Calu3 (cell line): Measurements from ENCODE around the gene NUP62CL. TPM values are rescaled to one million over a fixed set of nuclear protein-coding genes. Genes with fewer than 3 reads are reported as not detected.
"Not testable (repeated sequence)": the region's sequence is repeated elsewhere in the genome, so short reads cannot be mapped to it uniquely, and the experiment has no call there.

Experiments used
- BruUV-seq: library from RNA; stranded (reverse); fragments of 400-500 nt; replicated peaks from 2 replicates; lab custom pipeline; 2021; lab: Mats Ljungman, UMichigan
- CTCF ChIA-PET: fragments of 300-600 bp; sonication (Branson Sonifier 250); formaldehyde crosslinking; loops from one replicate; lab custom pipeline; 2022; ENCODE audit warnings: antibody characterized with exemption; lab: Charles Lee
- DNase-seq: peaks from one replicate; pipeline ENCODE4 v3.0.0; 2022
- H3K27ac Mint-ChIP-seq: one replicate; pipeline ENCODE4 v1.8.0; 2022; ENCODE audit warnings: mixed read lengths; ENCODE audit not compliant: unreplicated experiment
- H3K27me3 Mint-ChIP-seq: one replicate; pipeline ENCODE4 v1.8.0; 2022; ENCODE audit warnings: mixed read lengths; ENCODE audit not compliant: unreplicated experiment
- H3K36me3 Mint-ChIP-seq: one replicate; pipeline ENCODE4 v1.8.0; 2022; ENCODE audit warnings: mild to moderate bottlenecking, moderate library complexity, mixed read lengths; ENCODE audit not compliant: insufficient read depth, unreplicated experiment
- H3K4me1 Mint-ChIP-seq: one replicate; pipeline ENCODE4 v1.8.0; 2022; ENCODE audit warnings: mild to moderate bottlenecking, low read depth, mixed read lengths; ENCODE audit not compliant: unreplicated experiment
- H3K4me3 Mint-ChIP-seq: one replicate; pipeline ENCODE4 v1.8.0; 2022; ENCODE audit warnings: mild to moderate bottlenecking, low read depth, moderate library complexity, mixed read lengths; ENCODE audit not compliant: unreplicated experiment
- H3K9me3 Mint-ChIP-seq: one replicate; pipeline ENCODE4 v1.8.0; 2022; ENCODE audit warnings: low read depth, mixed read lengths; ENCODE audit not compliant: unreplicated experiment
- intact Hi-C: fragments of 100-400 bp; cut with micrococcal nuclease; formaldehyde crosslinking; loops from one replicate; pipeline ENCODE4 v1.10.0; 2022; ENCODE audit not compliant: unreplicated experiment
- total RNA-seq: library from RNA; stranded (reverse); gene quantifications from 2 replicates; pipeline ENCODE4 v1.2.3, GENCODE V29; 2022
- TF ChIP-seq, protein P1 (sequence below): fragments of 200-600 bp; IDR thresholded peaks from one replicate; pipeline ENCODE4 v1.8.0; 2022; ENCODE audit warnings: antibody characterized with exemption; ENCODE audit not compliant: unreplicated experiment

Gene NUP62CL
- total RNA-seq, 1 experiment from 2014 or later: 14.6 TPM

DNA sequence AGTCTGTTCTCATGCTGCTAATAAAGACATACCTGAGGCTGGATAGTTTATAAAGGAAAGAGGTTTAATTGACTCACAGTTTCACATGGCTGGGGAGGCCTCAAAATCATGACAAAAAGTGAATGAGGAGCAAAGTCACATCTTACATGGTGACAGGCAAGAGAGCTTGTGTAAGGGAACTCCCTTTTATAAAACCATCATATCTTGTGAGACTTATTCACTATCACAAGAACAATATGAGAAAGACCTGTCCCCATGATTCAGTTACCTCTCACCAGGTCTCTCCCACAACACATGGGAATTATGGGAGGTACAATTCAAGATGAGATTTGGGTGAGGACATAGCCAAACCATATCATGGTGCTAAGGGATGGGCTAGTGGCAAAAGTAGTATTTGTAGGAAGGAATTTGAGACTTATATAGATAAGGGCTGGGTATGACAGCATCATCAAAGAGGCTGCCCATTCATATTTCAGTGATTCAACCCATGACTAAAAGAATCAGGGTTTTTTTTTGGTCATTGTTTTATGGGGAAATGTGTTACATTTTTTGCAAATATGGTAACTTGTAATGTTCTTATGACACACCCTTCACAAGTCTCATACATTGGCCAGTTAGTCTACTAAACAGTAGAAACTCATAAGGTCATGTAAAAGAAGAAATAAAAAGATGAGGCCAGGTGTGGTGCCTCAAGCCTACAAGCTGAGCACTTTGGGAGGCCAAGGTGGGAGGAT, 34.7 kb downstream of the NUP62CL start:
- no TSS peak for BruUV-seq

DNA sequence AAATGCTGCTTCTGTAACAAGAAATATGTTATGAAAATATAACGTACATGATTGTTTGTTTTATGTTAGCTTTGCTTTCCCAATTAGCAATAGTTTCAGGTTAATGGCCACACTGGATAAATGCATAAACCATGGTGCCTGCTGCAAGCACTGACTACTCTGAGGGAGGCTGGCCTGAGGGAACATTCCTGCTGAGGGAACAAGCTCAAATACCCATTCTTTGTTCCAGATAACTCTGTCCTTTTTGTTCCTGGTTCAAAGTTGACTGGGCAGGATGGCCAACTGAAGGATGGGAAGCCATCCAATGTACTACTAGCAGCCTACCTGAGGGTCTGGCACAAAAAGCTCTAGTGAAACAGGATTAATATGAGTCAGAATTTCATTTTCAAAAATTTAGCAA, 37.5 kb downstream of the NUP62CL start:
- TF ChIP-seq, protein P1, sequence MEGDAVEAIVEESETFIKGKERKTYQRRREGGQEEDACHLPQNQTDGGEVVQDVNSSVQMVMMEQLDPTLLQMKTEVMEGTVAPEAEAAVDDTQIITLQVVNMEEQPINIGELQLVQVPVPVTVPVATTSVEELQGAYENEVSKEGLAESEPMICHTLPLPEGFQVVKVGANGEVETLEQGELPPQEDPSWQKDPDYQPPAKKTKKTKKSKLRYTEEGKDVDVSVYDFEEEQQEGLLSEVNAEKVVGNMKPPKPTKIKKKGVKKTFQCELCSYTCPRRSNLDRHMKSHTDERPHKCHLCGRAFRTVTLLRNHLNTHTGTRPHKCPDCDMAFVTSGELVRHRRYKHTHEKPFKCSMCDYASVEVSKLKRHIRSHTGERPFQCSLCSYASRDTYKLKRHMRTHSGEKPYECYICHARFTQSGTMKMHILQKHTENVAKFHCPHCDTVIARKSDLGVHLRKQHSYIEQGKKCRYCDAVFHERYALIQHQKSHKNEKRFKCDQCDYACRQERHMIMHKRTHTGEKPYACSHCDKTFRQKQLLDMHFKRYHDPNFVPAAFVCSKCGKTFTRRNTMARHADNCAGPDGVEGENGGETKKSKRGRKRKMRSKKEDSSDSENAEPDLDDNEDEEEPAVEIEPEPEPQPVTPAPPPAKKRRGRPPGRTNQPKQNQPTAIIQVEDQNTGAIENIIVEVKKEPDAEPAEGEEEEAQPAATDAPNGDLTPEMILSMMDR: no peak
- no TSS peak for BruUV-seq
- intact Hi-C loops: no loop called here

More for the DNA sequence above, 34.7 kb downstream of the NUP62CL start:
- no peak for DNase-seq
- intact Hi-C loops: no loop called here
- H3K36me3 Mint-ChIP-seq: no peaks in the 10 kb centered on the region
- no peak overlapping the region for H3K4me3 Mint-ChIP-seq
- no peaks in the 10 kb centered on the region for H3K9me3 Mint-ChIP-seq
- H3K4me1 Mint-ChIP-seq: no peaks in the 10 kb centered on the region
- TF ChIP-seq, protein P1: no peak
- CTCF ChIA-PET: no interaction called here
- H3K27ac Mint-ChIP-seq: no peak overlapping the region
- H3K27me3 Mint-ChIP-seq: no peaks in the 10 kb centered on the region

DNA sequence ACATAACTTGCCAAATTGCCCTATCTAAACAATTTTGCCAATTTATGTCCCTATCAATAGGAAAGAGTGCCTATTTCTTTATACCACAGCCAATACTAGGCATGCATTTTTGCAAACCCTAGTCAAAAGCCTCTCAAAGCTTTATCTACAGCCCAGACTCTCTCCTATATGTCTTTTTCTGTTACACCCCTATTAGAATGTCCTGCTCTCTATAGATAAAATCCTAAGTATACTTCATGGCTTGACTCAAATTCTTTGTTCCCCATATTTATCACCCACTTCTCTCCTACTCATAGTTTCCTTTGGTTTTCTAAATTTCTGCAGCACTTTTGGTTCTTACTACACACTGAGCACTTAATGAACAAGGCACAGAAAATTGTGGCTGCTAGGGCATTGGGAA, 38.0 kb downstream of the NUP62CL start:
- no peaks in the 10 kb centered on the region for H3K36me3 Mint-ChIP-seq
- no TSS peak for BruUV-seq

More for the DNA sequence above, 37.5 kb downstream of the NUP62CL start:
- H3K27ac Mint-ChIP-seq: no peak overlapping the region
- DNase-seq: no peak
- no peaks in the 10 kb centered on the region for H3K27me3 Mint-ChIP-seq
- no peaks in the 10 kb centered on the region for H3K36me3 Mint-ChIP-seq
- no peaks in the 10 kb centered on the region for H3K9me3 Mint-ChIP-seq
- no peaks in the 10 kb centered on the region for H3K4me1 Mint-ChIP-seq
- CTCF ChIA-PET: no interaction called here
- no peak overlapping the region for H3K4me3 Mint-ChIP-seq

DNA sequence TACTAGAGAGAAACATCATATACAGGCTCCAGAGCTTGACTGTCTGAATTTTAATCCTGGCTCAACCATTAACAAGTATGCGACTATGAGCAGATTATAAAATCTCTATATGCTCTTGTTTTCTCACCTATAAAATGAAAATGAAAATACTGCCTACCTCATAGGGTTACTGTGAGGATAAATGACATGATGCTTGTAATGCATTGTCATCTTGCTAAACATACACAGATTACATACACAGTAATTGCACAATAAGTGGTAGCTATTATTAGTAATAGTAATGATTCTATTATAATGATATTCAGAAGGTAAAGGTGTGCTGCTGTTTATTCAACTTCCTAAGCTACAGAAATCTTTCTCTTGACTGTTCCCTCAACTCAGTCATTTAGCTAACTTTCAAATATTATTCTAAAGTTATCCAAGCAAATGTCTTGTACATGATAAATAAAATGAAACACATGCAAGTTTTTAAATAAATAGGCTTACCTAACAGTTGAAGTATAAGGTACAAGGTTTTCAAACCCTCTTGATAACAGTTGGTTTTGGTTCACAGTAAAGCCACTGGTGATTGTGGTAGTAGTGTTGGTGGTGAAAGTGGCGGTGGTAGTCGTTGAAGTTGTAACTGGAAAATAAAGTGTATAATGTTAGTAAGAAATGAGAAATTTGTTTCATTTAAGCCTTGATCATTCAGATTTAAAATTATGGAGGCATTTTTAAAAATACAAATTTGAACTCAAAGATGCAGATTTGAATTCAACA, 38.9 kb downstream of the NUP62CL start:
- Mint-ChIP-seq H3K4me3 (no peak overlapping the region), H3K27me3 (no peaks in the 10 kb centered on the region), H3K27ac (no peak overlapping the region), H3K36me3 (no peaks in the 10 kb centered on the region), H3K9me3 (no peaks in the 10 kb centered on the region), H3K4me1 (no peaks in the 10 kb centered on the region)
- DNase-seq: no peak
- intact Hi-C loops: no loop called here
- BruUV-seq: no TSS peak
- TF ChIP-seq, protein P1: no peak
- CTCF ChIA-PET: no interaction called here

More for the DNA sequence above, 38.0 kb downstream of the NUP62CL start:
- DNase-seq: no peak
- intact Hi-C loops: no loop called here
- Mint-ChIP-seq H3K27me3 (no peaks in the 10 kb centered on the region), H3K27ac (no peak overlapping the region), H3K4me3 (no peak overlapping the region), H3K9me3 (no peaks in the 10 kb centered on the region), H3K4me1 (no peaks in the 10 kb centered on the region)
- CTCF ChIA-PET: no interaction called here
- TF ChIP-seq, protein P1: no peak

DNA sequence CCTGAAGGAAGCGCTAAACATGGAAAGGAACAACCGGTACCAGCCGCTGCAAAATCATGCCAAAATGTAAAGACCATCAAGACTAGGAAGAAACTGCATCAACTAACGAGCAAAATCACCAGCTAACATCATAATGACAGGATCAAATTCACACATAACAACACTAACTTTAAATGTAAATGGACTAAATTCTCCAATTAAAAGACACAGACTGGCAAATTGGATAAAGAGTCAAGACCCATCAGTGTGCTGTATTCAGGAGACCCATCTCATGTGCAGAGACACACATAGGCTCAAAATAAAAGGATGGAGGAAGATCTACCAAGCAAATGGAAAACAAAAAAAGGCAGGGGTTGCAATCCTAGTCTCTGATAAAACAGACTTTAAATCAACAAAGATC, 48.6 kb downstream of the NUP62CL start:
- BruUV-seq, H3K4me3 Mint-ChIP-seq, H3K9me3 Mint-ChIP-seq, H3K36me3 Mint-ChIP-seq, intact Hi-C loops, DNase-seq, H3K4me1 Mint-ChIP-seq, H3K27ac Mint-ChIP-seq, CTCF ChIA-PET, H3K27me3 Mint-ChIP-seq: not testable (repeated sequence)

DNA sequence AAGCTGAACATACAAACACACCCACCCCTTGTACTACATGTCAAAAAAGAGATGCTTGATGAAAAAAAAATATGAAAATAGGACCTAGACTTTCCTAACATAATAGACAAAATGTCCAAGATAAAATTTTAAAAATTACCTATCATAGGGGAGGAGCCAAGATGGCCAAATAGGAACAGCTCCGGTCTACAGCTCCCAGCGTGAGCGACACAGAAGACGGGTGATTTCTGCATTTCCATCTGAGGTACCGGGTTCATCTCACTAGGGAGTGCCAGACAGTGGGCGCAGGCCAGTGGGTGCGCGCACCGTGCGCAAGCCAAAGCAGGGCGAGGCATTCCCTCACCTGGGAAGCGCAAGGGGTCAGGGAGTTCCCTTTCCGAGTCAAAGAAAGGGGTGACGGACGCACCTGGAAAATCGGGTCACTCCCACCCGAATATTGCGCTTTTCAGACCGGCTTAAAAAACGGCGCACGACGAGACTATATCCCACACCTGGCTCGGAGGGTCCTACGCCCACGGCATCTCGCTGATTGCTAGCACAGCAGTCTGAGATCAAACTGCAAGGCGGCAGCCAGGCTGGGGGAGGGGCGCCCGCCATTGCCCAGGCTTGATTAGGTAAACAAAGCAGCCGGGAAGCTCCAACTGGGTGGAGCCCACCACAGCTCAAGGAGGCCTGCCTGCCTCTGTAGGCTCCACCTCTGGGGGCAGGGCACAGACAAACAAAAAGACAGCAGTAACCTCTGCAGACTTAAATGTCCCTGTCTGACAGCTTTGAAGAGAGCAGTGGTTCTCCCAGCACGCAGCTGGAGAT, 50.4 kb downstream of the NUP62CL start:
- H3K27ac Mint-ChIP-seq, H3K27me3 Mint-ChIP-seq, H3K4me1 Mint-ChIP-seq, intact Hi-C loops, DNase-seq, H3K9me3 Mint-ChIP-seq, BruUV-seq, H3K36me3 Mint-ChIP-seq: not testable (repeated sequence)
- CTCF ChIA-PET: interaction anchor here (0.7 to 0.9 kb wide), 3 partner anchors 37 to 153 kb away, joined by 3 to 4 read pairs (median 3); partner anchors contain the start of genes DNAAF6, NUP62CL and RBM41
- peak overlapping the region; percentile 71 for H3K4me3 Mint-ChIP-seq
